HepG2 (cell line): ENCODE data around the gene HS6ST1.

Experiments
- CBX1 ChIP-seq: IDR thresholded peaks from one replicate; pipeline ENCODE4 v1.6.1; 2016; ENCODE audit warnings: antibody characterized with exemption, low read depth
- CTCF ChIP-seq: sonication (generic); formaldehyde crosslinking; IDR thresholded peaks from 2 replicates; pipeline ENCODE4 v1.5.0; 2020; ENCODE audit warnings: mild to moderate bottlenecking, missing genetic modification reagents, moderate library complexity
- MEF2D ChIP-seq: sonication (generic); formaldehyde crosslinking; IDR thresholded peaks from 2 replicates; pipeline ENCODE4 v1.5.1; 2020; ENCODE audit warnings: mild to moderate bottlenecking, missing genetic modification reagents
- TP53 ChIP-seq: sonication (generic); formaldehyde crosslinking; conservative IDR thresholded peaks from 2 replicates; pipeline ENCODE4 v1.4.0; 2020; ENCODE audit warnings: missing genetic modification reagents
- ZNF263 ChIP-seq: sonication (generic); formaldehyde crosslinking; IDR thresholded peaks from 2 replicates; pipeline ENCODE4 v1.4.0; 2020; ENCODE audit warnings: missing genetic modification reagents
- ZNF350 ChIP-seq: sonication (generic); formaldehyde crosslinking; IDR thresholded peaks from 2 replicates; pipeline ENCODE4 v1.4.0; 2020; ENCODE audit warnings: mild to moderate bottlenecking, low read depth, missing genetic modification reagents, borderline replicate concordance
- ZNF839 ChIP-seq: sonication (generic); formaldehyde crosslinking; IDR thresholded peaks from 2 replicates; pipeline ENCODE4 v1.4.0; 2020; ENCODE audit warnings: missing genetic modification reagents, mild to moderate bottlenecking, borderline replicate concordance
- ZSCAN20 ChIP-seq: sonication (generic); formaldehyde crosslinking; IDR thresholded peaks from 2 replicates; pipeline ENCODE4 v1.4.0; 2020; ENCODE audit warnings: missing genetic modification reagents, mild to moderate bottlenecking, borderline replicate concordance

- TF ChIP-seq CBX1 = no peak
- no peak for TF ChIP-seq CTCF (CRISPR knock-in tag)
- TF ChIP-seq MEF2D (CRISPR knock-in tag) = no peak
- TF ChIP-seq ZNF839 (CRISPR knock-in tag) = no peak
- TF ChIP-seq ZSCAN20 = no peak
- TF ChIP-seq ZNF263 (CRISPR knock-in tag) = no peak
- no peak for TF ChIP-seq ZNF350
- no peak for TF ChIP-seq TP53 (CRISPR knock-in tag)
These were observed 27.9 kb upstream of the HS6ST1 start for GRCh38 chr2:128346291-128347170.
